Suppressor macrophage (primary cell): ENCODE results near the gene GPR3.
"Not testable (repeated sequence)": the region's sequence is repeated elsewhere in the genome, so short reads cannot be mapped to it uniquely, and the experiment has no call there.

ENCODE experiments used
- DNase-seq, 4 experiments: peaks; one replicate each; pipeline ENCODE4 v3.0.0-alpha.2; 2020 to 2022

GPR3 gene

GRCh38 chr1:27400082-27400962, 7.9 kb downstream of the GPR3 start:
- peak in 1 of 4 experiments; percentile 19 for DNase-seq

- peak in 1 of 4 experiments; percentile 15 for DNase-seq
These were observed 8.5 kb downstream of the GPR3 start for GRCh38 chr1:27400963-27401341.

GRCh38 chr1:27402349-27402754, 9.9 kb downstream of the GPR3 start:
- peak; percentile 82 to 90 (median 89) for DNase-seq

- peak; percentile 83 to 91 (median 86) for DNase-seq
These were observed 10.8 kb downstream of the GPR3 start for GRCh38 chr1:27403065-27403726.

DNA sequence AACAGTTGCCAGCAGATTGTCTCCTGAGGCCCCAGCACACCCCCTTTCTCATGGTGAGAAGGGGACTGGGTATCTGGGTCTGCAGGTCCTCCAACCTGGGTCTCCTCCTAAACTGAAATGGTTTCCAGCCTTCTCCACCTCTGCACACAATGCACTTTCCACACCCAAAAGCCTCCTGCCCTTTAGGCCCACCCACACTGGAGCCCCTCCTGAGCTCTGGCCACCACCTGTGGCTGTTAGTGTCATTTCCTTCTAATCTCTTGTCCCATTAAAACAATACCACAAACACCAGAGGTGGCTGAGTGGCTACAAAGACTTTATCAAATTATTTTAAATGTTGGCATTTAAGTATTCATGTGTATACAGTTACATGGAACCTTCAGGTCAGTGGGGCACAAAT, 11.5 kb downstream of the GPR3 start:
- no peak for DNase-seq

- DNase-seq: no peak
These were observed 12.7 kb downstream of the GPR3 start for GRCh38 chr1:27405074-27405473.

DNA sequence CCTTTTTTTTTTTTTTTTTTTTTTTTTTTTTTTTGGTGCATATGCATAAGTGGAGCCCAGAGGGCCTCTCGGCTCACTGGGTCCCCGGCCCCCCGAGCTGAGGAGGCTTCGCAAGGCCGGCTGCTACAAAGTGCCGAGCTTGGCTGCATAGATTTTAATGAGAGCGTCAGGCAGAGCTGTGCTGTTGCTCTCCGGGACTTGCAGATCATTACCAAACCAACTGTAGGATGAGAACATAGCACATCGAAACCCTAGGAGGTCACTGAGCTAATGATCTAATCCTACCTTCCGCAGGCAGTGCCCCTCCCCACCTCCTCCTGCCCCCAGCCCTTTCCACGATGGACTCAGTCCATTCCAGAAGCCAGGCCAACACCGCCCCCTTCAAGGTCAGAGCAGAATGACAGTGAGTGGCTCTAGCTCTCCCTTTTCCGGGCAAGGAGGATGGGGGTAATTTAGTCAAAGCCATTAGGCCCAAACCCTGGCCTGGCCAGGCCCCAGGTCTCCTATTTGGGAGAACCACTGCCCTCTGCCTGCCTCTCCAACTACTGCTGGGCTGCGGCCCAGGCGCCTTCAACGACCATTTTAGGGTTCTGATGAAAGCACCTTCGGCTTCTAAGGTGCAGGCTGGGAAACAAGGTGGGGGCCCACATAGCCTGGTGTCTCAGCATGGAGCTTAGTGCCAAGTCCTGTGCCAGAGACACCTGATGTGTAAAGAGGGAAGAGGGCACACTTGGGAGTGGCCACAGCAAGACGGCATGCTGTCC, 13.4 kb downstream of the GPR3 start:
- DNase-seq: not testable (repeated sequence)

GRCh38 chr1:27406362-27406680, 13.9 kb downstream of the GPR3 start:
- DNase-seq: no peak

DNA sequence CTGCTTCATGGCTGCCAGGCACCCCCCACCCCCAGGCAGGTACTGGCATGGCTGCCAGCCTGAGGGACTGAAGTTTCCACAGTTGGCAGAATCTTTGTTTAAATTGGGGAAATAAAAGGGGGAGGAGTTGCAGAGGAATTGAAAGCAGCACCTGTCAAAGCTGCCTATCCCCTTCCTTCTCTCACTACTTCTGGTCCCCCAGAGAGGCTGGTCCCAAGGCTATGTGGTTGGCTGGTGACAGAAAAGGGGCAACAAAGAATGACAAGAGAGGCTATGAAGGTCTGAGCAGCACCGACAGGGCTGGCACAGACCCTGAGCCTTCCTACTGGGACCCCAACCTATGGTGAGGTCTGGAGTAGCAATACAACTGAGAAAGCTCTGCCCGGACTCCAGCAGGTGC, 14.4 kb downstream of the GPR3 start:
- not testable (repeated sequence) for DNase-seq

DNA sequence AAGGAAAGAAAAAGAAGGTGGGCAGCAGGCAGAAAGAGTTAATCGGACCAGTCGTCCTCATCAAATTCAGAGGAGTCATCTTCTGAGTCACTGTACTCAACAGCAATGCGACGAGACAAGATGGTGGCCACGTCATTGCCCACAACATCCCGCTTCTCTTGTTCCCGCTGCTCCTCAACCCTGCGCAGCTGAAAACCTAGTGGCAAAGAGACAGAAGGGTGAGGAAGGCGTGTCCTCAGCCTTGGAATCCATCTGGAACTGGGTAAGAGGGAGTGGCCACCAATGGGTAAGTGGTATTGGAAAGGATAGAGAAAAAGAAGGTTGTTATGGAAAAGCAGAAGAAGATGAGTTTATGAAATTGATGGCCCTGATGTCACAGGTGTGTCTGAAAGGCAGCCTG, 15.7 kb downstream of the GPR3 start:
- DNase-seq: no peak

GRCh38 chr1:27409669-27410068, 17.2 kb downstream of the GPR3 start:
- DNase-seq: no peak

DNA sequence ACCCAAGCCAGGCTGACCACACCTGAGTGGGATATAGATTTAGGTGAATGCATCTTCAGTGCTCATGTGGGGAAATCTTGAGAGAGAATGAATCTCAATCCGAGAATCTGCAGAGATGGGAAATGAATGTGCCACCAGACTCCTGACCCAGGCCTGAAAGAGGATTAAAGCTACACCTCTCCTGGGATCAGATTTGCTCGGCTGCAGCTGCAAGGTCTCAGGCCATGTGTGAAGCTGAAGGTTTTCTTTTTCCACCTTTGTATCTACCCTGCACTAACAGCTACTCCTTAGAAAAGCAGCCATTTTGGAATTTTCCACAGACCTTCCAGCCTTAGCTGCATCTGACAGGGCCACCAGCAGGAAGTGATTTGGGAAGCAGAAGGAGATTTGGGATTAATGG, 18.3 kb downstream of the GPR3 start:
- DNase-seq: no peak

DNA sequence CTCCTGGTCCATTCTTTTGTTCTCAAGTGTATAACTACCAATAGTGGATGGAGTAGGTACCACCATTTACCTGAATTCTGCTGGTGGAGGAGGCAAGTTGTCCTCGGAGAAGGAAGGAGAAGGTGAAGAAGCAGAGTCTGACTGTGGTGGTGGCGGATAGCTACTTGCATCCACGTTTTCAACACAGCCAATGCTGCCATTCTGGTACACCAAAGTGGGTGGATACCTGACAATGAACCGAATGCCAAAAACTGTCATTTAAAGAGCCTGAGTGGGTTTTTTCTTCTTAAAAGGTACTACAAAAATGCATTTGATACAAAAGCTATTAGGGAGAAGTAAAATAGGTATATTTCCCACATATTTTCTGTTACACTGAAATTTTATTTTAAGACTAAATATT, 20.1 kb downstream of the GPR3 start:
- no peak for DNase-seq

DNA sequence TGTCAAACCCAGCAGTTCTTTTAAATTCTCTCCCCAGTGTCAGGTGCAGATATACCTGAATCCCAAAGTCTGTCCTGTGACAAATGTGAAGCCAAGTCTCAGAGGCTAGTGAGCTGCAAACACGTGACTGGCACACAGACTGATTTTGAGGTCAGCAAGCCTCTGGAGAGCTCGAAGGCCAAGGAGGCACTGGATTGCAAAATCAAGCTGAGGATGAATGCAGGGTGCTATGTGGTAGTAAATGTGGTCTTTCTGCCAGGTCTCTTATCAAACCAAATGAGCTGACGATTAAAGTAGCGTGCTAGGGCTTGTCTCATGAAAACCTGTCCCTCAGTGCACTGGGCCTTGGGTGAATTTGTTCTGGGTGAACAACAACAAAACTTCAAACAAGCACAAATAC, 20.6 kb downstream of the GPR3 start:
- DNase-seq: peak in 1 of 4 experiments; percentile 21

DNA sequence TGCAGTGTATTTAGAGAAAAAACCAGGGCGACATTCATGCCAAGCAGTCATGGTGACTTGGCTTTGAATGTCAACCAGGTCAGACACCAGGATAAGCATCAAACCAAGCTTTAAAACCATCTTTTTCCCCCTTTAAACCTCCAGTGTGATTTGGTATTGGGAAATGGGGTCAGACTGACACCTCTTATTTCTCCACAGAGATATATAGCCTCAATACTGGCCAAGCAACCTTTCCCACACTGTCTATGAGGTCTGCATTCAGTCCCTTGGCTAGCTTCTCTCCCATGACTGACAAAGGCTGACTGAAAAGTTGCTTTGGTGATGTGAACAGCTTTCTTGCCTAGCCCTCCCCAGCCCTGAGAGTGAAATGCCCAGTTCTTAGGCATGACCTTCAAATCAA, 21.7 kb downstream of the GPR3 start:
- DNase-seq: no peak

GRCh38 chr1:27416387-27417111, 24.1 kb downstream of the GPR3 start:
- DNase-seq: peak; percentile 61 to 76 (median 68)

DNA sequence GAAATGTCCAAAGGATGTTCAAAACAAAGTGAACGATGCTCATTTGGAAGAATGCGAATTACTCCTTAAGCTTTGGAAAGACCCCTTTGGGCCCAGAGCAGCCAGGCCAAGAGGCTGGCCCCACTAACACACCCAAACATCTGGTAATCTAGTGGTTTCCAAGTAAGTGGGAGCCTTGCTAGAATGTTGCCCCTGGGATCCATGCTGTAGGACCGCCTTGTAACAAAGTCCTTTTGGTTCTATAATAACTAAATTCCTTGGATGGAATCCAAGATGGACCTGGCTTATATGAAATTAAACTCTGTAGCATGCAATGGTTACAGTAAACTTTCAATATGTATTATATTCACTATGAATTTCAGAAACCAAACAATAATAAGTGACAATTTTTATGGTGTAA, 25.3 kb downstream of the GPR3 start:
- no peak for DNase-seq

GRCh38 chr1:27418326-27419185, 26.1 kb downstream of the GPR3 start:
- DNase-seq: peak in 3 of 4 experiments; percentile 62 to 79 (median 64)

GRCh38 chr1:27423709-27424108, 31.3 kb downstream of the GPR3 start:
- no peak for DNase-seq

DNA sequence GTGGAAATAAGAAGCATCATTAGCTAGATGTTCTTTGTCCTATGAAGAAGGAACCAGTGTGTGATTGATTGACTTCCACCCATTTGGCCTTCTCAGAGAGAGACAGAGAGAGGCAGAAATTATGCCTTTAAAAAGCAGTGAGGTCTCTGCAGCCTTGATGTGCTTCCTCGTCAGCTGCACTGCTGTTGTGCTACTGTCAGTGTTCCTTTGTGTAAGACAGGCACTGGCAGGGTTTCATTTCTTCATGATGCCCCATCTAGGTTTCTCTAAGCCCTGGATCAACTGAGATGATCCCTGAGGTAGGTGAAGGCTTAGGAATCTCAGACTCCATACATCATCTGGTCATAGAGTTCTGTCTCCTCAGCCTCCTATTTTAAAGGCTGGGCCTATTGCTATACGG, 34.9 kb downstream of the GPR3 start:
- DNase-seq: peak in 3 of 4 experiments; percentile 47 to 73 (median 65)

DNA sequence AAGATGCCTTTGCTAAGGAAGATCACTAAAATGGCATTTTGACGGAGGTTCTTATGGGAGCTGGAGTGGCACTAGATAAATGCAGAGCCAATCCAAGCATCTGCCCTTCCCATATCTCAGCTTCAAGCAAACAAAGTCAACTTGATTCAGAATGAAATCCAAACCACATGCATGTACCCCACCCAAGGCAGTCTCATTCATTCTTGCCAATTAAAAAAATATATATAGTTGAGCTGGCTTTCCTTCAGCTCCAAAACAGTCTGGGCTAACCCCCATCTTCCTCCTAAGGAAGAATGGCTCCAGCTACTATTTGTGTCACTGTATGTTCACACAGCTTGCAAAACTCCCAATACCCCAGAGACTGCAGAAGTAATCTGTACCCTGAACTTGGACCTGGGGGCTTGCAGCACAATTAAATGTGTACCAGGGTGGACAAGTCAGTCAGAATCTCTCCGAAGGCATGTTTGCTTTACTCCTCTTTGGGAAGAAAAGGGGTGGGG, 35.4 kb downstream of the GPR3 start:
- no peak for DNase-seq
